Colonic mucosa (tissue), 4 donors: ENCODE data around the gene GATA3. TPM values are rescaled to one million over a fixed set of nuclear protein-coding genes. Genes with fewer than 3 reads are reported as not detected.

ENCODE experiments used
- DNase-seq: peaks from one replicate; pipeline ENCODE4 v3.0.0-alpha.2; 2020
- H3K27ac ChIP-seq: fragments of 200-600 bp; one replicate; pipeline ENCODE4 v1.8.0; 2021
- H3K27me3 ChIP-seq: fragments of 200-600 bp; one replicate; pipeline ENCODE4 v1.8.0; 2021
- H3K36me3 ChIP-seq: fragments of 200-600 bp; one replicate; pipeline ENCODE4 v1.8.0; 2021
- H3K4me1 ChIP-seq: fragments of 200-600 bp; one replicate; pipeline ENCODE4 v1.8.0; 2021; ENCODE audit warnings: mild to moderate bottlenecking
- H3K4me3 ChIP-seq: fragments of 200-600 bp; one replicate; pipeline ENCODE4 v1.8.0; 2021
- H3K9ac ChIP-seq, 2 donors: one replicate each; pipeline ENCODE4 v1.7.0; 2013; ENCODE audit warnings: control low read depth in 2 of 2, low read depth in 2 of 2, low read length in 2 of 2
- H3K9me3 ChIP-seq: fragments of 200-600 bp; one replicate; pipeline ENCODE4 v1.8.0; 2021
- intact Hi-C: fragments of 100-400 bp; cut with DNase I; formaldehyde crosslinking; loops from one replicate; pipeline ENCODE4 v1.14.1; 2022
- total RNA-seq, 2 donors: library from RNA; stranded (reverse); fragmentation: NEBNext Ultra II Directional in 1 of 2; extraction: Animal tissue kit (Norgen Biotek cat#: 25700) in 1 of 2; gene quantifications; one replicate each; pipeline ENCODE4 v1.2.1, GENCODE V29; 2021
- TF ChIP-seq, protein P1 (sequence below): fragments of 200-600 bp; IDR thresholded peaks from one replicate; pipeline ENCODE4 v1.8.0; 2022; ENCODE audit warnings: antibody characterized with exemption, mild to moderate bottlenecking
- donor health status: healthy.
- donor health status: DM: no; HTN: no; CAD: no.
- donor health status: DM: no; HTN: no; CAD: no.

Gene GATA3
- total RNA-seq, 2 donors from 2014 or later = 0.48 to 0.54 TPM

GRCh38 chr10:8124436-8124835, 69.9 kb downstream of the GATA3 start:
- TF ChIP-seq, protein P1, sequence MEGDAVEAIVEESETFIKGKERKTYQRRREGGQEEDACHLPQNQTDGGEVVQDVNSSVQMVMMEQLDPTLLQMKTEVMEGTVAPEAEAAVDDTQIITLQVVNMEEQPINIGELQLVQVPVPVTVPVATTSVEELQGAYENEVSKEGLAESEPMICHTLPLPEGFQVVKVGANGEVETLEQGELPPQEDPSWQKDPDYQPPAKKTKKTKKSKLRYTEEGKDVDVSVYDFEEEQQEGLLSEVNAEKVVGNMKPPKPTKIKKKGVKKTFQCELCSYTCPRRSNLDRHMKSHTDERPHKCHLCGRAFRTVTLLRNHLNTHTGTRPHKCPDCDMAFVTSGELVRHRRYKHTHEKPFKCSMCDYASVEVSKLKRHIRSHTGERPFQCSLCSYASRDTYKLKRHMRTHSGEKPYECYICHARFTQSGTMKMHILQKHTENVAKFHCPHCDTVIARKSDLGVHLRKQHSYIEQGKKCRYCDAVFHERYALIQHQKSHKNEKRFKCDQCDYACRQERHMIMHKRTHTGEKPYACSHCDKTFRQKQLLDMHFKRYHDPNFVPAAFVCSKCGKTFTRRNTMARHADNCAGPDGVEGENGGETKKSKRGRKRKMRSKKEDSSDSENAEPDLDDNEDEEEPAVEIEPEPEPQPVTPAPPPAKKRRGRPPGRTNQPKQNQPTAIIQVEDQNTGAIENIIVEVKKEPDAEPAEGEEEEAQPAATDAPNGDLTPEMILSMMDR = no peak
- Histone ChIP-seq H3K27ac (no peak overlapping the region), H3K27me3 (no peaks in the 10 kb centered on the region), H3K9me3 (no peaks in the 10 kb centered on the region), H3K4me1 (no peaks in the 10 kb centered on the region), H3K36me3 (no peaks in the 10 kb centered on the region), H3K9ac (no peak overlapping the region), H3K4me3 (no peak overlapping the region)
- intact Hi-C loops = no loop called here
- DNase-seq = no peak

Other genes starting within 250 kb of the GATA3 start
- gene TAF3, start 236.2 kb upstream of the GATA3 start, total RNA-seq = 1 to 10 TPM; 4.4 to 6.3 TPM